SK-N-MC (cell line): ENCODE results near the gene CGNL1.

Source experiments
- EZH2 ChIP-seq: fragments of 200-600 bp; sonication (generic); IDR thresholded peaks from one replicate; pipeline ENCODE4 v1.6.1; 2017; ENCODE audit warnings: antibody characterized with exemption
- POLR2AphosphoS5 ChIP-seq: IDR thresholded peaks from 2 replicates; pipeline ENCODE4 v1.6.1; 2012; ENCODE audit warnings: mild to moderate bottlenecking, low read depth, low read length, borderline replicate concordance

DNA sequence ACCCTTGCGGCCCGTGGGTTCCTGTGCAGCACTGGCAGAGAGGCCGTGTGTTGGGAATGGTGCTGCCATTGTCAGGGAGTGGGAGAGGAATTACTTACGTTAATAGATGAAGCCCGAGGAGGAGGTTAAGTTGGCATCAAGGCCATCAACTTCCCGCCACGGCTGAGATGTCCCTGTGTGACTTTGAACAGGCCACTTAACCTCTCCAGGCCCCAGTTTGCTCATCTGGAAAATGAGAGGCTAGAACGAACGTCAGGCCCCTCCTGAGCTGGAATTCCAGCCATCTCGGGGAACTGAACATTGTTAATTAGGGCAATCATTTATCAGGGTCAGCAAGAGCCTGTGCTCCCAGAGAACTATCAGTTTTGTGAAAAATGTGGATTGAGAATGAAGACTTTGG, 124.0 kb downstream of the CGNL1 start:
- TF ChIP-seq POLR2AphosphoS5 (no peak), EZH2 (no peak)
